ENCODE data around the gene RTP5.
"Not testable (repeated sequence)": the region's sequence is repeated elsewhere in the genome, so short reads cannot be mapped to it uniquely, and the experiment has no call there.

Gene RTP5

GRCh38 chr2:241871538-241872312 is 2.2 kb downstream of the RTP5 start:
- no peak for DNase-seq

DNA sequence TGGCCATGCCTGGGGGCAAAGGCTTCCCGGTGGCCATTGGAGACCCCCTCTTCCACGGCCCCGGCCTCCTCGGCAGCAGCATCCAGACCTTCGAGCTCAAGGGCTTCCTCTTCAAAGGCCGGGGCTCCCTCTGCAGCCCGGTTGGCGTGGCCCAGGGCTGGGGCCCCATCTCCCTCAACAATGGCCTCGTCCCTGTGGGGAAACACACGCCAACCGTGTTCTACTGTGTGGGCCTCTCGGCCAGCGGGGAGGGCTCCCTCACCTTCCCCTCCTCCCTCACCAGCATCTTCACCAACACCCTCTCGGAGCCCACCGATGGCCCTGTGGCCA is 2.7 kb downstream of the RTP5 start:
- DNase-seq, result no peak

DNA sequence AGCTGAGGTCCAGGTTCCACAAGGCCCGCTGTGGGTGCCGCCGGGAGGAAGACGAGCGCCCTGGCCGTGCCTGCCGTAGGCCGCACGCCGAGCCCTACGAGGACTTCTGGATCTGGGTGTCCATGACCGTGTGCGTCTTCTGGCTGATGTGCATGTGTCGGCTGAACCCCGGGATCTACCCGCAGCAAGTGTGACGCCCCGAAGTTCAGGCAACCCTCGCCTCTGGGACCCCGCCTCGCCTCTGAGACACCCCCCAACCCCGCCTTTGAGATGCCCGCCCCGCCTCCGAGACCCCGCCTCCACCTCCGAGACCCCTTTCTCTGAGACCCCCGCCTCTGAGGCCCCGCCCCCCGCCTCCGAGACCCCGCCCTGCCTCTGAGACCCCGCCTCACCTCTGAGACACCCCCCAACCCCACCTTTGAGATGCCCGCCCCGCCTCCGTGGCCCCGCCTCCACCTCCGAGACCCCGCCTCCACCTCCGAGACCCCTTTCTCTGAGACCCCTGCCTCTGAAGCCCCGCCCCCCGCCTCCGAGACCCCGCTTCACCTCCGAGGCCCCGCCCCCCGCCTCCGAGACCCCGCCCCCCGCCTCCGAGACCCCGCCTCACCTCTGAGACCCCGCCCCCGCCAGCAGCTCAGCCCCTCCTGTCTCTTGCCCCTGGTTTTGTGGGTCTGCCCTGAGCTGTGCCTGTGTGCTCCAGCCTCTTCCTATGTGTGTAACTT is 3.7 kb downstream of the RTP5 start:
- no peak for DNase-seq

DNA sequence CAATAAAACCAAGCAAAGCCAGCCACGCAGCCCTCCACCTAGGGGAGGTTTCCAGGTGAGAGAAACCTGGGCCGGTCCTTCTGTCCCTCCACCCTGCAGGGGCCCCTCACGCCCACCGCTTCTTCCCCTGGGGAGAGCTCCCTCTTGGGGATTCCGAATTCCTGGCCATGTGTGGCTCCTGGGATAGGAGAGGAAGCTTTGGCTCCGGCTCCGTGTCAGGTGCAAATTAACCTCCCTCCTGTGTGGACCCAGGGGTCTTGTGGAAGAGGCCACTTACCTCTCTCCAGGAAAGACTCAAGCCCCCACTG is 4.2 kb downstream of the RTP5 start:
- no peak for DNase-seq

- DNase-seq, result no peak
Observed at GRCh38 chr2:241874277-241874925, 4.9 kb downstream of the RTP5 start.

DNA sequence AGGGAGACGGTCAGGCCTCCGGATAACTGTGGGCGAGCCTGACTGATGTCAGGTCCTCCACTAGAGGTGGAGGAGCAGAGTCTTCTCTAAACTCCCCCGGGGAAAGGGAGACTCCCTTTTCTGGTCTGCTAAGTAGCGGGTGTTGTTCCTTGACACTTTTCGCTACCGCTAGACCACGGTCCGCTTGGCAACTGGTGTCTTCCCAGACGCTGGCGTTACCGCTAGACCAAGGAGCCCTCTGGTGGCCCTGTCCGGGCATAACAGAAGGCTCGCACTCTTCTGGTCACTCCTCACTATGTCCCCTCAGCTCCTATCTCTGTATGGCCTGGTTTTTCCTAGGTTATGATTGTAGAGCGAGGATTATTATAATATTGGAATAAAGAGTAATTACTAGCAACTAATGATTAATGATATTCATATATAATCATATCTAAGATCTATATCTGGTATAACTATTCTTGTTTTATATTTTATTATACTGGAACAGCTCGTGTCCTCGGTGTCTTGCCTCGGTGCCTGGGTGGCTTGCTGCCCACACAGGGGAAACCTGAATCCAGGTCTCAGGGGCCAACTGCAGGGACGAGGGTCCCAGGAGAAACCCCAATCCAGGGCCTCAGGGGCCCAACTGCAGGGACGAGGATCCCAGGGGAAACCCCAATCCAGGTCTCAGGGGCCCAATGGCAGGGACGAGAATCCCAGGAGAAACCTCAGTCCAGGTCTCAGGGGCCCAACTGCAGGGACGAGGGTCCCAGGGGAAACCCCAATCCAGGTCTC is 6.4 kb downstream of the RTP5 start:
- not testable (repeated sequence) for DNase-seq

DNA sequence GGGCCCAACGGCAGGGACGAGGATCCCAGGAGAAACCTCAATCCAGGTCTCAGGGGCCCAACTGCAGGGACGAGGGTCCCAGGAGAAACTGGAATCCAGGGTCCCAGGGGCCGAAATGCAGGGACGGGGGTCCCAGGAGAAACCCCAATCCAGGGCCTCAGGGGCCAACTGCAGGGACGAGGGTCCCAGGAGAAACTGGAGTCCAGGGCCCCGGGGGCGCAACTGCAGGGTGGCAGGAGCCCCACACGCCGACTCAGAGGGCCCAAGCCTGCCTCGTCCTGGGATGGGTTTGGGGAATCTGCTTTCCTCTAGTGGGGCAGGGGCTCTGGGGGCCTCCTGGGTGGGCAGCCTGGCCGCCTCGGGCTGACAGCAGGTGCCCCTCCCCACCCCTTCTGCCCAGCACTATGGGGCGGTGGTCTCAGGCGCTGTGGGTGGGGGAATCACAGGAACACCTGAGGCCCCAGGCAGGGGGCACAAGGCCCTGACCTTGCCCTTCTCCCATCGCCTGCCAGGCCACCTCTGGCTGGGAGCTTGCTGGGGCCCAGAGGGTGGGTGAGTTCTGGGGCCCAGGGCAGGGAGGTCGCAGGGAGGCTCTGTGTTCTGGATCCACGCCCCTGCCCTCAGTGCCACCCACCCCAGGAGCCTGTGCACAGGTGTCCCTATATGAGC is 7.1 kb downstream of the RTP5 start:
- DNase-seq, result no peak

GRCh38 chr2:241877197-241877685 is 7.7 kb downstream of the RTP5 start:
- no peak for DNase-seq

DNA sequence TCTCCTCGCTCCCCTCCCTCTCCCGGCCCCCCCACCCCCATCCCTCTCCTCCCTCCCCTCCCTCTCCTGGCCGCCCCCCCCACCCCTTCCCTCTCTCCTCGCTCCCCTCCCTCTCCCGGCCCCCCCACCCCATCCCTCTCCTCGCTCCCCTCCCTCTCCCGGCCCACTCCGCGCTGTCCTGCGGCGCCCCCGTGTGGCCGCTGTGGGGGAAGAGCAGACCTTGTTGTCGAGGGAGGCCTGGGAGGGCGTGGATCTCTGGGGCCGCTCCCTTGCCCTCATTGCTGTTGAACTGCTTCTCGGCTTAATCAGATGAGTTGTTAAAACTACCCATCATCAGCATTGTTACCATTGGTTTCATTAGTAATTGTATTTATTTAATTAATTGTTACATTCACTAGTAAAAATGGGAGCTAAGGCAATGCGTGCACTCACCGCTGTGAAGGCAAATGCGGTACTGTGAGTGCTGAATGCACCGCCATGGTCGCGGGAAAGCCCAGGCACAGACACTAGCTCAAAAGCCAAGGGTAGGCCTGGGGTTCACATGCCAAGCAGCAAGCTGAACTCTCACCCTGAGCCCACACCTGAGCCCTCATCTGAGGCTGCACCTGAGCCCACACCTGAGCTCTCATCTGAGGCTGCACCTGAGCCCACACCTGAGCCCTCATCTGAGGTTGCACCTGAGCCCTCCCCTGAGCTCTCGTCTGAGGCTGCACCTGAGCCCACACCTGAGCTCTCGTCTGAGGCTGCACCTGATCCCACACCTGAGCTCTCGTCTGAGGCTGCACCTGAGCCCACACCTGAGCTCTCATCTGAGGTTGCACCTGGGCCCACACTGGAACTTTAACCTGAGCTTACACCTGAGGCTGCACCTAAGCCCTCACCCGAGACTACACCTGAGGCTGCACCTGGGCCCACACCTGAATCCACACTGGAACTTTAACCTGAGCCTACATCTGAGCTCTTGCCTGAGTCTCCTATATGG is 8.8 kb downstream of the RTP5 start:
- peak; percentile 71 for DNase-seq

DNA sequence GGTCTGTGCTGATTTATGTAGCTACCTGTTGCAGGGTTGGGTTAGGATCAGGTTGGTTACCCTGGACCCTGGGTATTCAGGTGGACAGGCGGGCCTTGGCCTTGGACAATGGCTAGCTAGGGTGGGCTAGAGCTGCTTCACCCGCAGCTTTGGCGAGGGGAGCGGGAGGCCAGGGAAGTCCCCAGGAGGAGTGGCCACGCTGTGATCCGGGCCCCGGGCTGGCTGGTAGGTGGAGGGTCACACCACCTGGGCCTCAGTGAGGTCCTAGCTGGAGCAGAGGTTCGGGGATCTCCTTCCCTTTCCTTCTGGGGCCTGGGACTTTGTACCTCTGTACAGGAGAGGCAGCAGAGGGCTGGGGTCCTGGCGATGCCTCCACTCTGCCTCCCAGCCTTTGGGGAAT is 9.8 kb downstream of the RTP5 start:
- DNase-seq, result no peak

DNA sequence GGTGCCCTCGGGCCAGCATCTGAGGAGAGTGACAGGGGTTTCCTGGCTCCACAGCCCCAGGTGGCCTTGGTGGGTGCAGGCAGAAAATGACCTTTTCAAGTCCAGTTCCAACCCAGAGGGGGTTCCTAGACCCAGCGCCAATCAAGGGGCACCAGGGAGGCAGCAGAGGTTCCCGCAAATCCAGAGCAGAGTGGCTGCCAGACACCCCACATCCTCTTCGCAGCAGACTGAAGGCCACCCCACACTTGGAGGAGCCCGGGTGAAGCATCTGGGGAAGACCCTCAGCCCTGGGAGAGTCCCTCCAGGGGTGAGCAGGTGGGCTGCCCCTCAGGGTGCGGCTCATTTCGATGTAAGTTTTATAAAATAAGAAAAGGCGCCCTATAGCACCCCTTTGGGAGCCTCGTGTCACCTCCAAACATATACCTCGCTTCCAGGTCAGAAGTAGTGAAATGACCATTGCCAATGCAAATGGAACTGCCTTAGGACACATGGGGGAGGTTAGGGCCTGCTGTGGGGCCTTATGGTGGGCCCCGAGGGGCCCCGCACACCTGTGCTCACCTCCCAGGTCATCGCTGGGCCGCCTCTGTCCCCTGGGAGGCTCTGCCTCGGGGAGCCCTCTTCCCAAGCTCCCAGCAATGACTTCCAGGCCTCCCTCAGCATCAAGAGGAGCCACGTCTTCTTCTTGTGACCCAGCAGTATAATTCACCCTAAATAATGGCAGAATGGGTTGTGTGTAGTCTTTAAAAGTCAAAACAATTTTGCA is 11.0 kb downstream of the RTP5 start:
- no peak for DNase-seq

GRCh38 chr2:241882091-241882625 is 12.6 kb downstream of the RTP5 start:
- DNase-seq, result no peak

DNA sequence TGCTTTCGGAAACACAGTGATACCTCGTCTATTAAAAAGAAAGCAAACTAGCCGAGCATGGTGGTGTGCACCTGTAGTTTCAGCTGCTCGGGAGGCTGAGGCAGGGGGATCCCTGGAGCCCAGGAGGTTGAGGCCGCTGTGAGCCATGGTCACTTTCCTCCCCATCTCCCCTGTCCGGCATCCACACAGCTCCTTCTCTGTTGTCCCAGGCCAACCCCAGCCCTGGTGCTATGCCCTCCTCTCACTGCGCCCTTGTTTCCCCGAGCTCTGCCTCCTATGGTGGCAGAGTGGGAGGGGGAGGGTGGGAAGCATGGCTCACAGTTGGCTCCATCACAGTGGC is 15.4 kb downstream of the RTP5 start:
- no peak for DNase-seq

- no peak for DNase-seq
Observed at GRCh38 chr2:241885291-241885945, 15.9 kb downstream of the RTP5 start.

DNA sequence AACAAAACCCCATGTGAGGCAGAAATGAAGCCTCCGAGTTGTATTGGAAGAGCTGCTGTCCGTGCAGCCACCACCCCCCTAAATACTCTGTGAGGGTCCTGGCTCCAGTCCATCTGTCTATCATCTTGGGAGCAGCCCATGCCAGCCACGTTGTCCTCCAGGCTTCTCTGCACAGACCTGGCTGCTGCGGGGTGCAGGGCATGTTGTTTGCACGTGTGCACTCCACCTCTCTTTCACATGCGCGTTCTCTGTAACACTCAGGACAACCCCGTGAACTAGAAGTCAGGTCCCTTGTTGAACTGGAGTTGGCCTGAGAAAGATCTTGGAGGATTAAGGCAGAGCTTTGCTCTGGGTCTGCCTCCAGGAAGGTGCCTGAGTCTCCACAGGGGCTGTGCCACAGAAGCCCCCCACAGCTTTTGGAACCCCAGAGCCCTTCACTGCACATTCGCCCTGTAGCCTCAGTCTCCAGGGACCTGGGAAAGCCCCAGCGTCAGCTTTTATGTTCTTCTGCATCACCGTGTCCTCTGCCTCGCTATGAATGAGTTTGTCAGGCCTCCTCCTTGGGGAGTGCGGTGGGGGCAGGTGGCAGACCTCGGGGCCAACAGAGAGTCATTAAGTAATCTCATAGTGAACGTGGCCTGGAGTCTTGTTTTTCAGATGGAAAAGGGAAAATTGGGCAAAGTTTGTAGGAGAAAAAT is 16.6 kb downstream of the RTP5 start:
- DNase-seq, result no peak

DNA sequence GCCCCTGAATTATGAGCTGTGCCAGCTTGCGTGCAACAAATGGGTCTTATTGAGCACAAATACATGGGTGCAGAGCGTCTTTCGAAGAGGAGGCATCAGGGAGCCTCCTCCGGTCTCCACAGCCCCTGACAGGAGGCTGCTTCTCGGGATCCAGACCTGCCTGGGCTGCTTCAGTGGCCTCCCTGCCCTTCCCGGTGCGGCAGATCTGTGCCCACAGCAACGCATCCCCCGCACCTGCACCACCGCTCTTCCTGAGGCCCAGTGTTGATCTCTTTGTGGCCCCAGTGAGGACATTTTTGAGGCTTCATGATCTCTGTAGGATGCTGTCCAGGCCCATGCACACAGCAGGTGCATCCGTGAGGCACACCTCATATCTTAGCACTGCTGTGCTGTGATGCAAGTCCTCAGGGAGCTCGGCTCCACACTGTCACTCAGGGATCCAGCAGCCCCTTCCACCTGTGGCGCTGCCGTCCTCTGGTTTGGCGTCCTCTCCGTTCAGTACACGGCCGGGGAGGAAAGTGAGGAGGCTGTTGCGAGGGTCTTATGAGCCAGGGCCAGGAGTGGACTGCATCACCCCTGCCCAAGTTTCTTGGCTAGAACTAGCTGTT is 17.4 kb downstream of the RTP5 start:
- DNase-seq, result no peak

- no peak for DNase-seq
Observed at GRCh38 chr2:241887806-241888522, 18.4 kb downstream of the RTP5 start.

DNA sequence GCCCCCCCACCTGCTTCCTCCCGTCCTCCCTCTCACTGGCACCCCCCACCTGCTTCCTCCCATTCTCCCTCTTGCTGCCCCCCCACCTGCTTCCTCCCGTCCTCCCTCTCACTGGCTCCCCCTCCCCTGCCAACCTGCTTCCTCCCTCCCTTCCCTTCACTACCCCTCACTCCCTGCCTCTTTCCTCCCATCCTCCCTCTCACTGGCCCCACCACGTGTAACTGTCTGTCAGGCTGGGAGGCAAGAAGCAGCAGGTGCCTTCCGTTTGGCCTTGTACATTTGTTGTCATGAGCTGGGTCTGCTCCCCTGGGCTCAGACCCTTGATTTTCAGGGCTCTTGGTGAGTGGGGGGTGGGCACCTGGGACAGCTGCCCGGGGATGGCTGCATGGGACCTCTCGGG is 19.1 kb downstream of the RTP5 start:
- DNase-seq, result no peak

Measured in NCI-H1105 (cell line).